Cerebellar nuclear complex (tissue), 1 donor: ENCODE results near the gene FBN2.

ENCODE experiments used
- DNase-seq, 2 experiments: peaks; one replicate each; lab custom pipeline; 2025; lab: John Stamatoyannopoulos, UW

FBN2 gene

GRCh38 chr5:128538000-128538249 is at the start of gene FBN2:
Gene FBN2 (minus strand): TSS chr5:128538245. CDS start chr5:128537603, 642 bp downstream.
- DNase-seq, result no peak

- DNase-seq, result no peak
Observed at GRCh38 chr5:128587275-128587674, 49.2 kb upstream of the FBN2 start.

- DNase-seq, result no peak
Observed at GRCh38 chr5:128586848-128587247, 48.8 kb upstream of the FBN2 start.

GRCh38 chr5:128579639-128580038 is 41.6 kb upstream of the FBN2 start:
- no peak for DNase-seq

- no peak for DNase-seq
Observed at GRCh38 chr5:128579093-128579492, 41.0 kb upstream of the FBN2 start.

- DNase-seq, result no peak
Observed at GRCh38 chr5:128574041-128574440, 36.0 kb upstream of the FBN2 start.

- no peak for DNase-seq
Observed at GRCh38 chr5:128572930-128573319, 34.9 kb upstream of the FBN2 start.

- no peak for DNase-seq
Observed at GRCh38 chr5:128572051-128572929, 34.2 kb upstream of the FBN2 start.

- no peak for DNase-seq
Observed at GRCh38 chr5:128566178-128566577, 28.1 kb upstream of the FBN2 start.

GRCh38 chr5:128559300-128560297 is 21.6 kb upstream of the FBN2 start:
- no peak for DNase-seq

GRCh38 chr5:128553747-128554146 is 15.7 kb upstream of the FBN2 start:
- no peak for DNase-seq

GRCh38 chr5:128551476-128551875 is 13.4 kb upstream of the FBN2 start:
- DNase-seq, result no peak

- no peak for DNase-seq
Observed at GRCh38 chr5:128549496-128549895, 11.5 kb upstream of the FBN2 start.

- DNase-seq, result no peak
Observed at GRCh38 chr5:128546658-128547281, 8.7 kb upstream of the FBN2 start.

- no peak for DNase-seq
Observed at GRCh38 chr5:128541385-128541784, 3.3 kb upstream of the FBN2 start.

GRCh38 chr5:128539038-128539429 is 989 bp upstream of the FBN2 start:
- DNase-seq, result no peak

- no peak for DNase-seq
Observed at GRCh38 chr5:128538250-128539037, 399 bp upstream of the FBN2 start.

GRCh38 chr5:128537221-128537999 is 635 bp downstream of the FBN2 start:
- no peak for DNase-seq

- DNase-seq, result no peak
Observed at GRCh38 chr5:128536254-128537220, 1.5 kb downstream of the FBN2 start.

GRCh38 chr5:128535251-128535650 is 2.8 kb downstream of the FBN2 start:
- DNase-seq, result no peak
